Left ventricle myocardium inferior (tissue), 1 donor: Measurements from ENCODE around the gene HSD11B1L. TPM values are rescaled to one million over a fixed set of nuclear protein-coding genes. Genes with fewer than 3 reads are reported as not detected.

ENCODE experiments used
- DNase-seq: peaks from one replicate; pipeline ENCODE4 v3.0.0-alpha.2; 2020
- H3K27ac ChIP-seq: fragments of 200-600 bp; replicated peaks from 2 replicates; pipeline ENCODE4 v1.8.0; 2021
- H3K27me3 ChIP-seq: fragments of 200-600 bp; 2 replicates; pipeline ENCODE4 v1.8.0; 2021; ENCODE audit warnings: low read depth
- H3K36me3 ChIP-seq: fragments of 200-600 bp; 2 replicates; pipeline ENCODE4 v1.8.0; 2021
- H3K4me1 ChIP-seq: fragments of 200-600 bp; 2 replicates; pipeline ENCODE4 v1.8.0; 2021
- H3K4me3 ChIP-seq: fragments of 200-600 bp; 2 replicates; pipeline ENCODE4 v1.8.0; 2021; ENCODE audit warnings: mild to moderate bottlenecking, moderate library complexity
- H3K9me3 ChIP-seq: fragments of 200-600 bp; replicated peaks from 2 replicates; pipeline ENCODE4 v1.8.0; 2021
- intact Hi-C: fragments of 100-400 bp; cut with micrococcal nuclease; formaldehyde crosslinking; loops from one replicate; pipeline ENCODE4 v1.11.0; 2022
- total RNA-seq: library from RNA; stranded (reverse); fragmentation: NEBNext Ultra II Directional; extraction: Animal tissue kit (Norgen Biotek cat#: 25700); gene quantifications from one replicate; pipeline ENCODE4 v1.2.1, GENCODE V29; 2021
- TF ChIP-seq, protein P1 (sequence below): fragments of 200-600 bp; IDR thresholded peaks from 2 replicates; pipeline ENCODE4 v1.8.0; 2021; ENCODE audit warnings: antibody characterized with exemption, mild to moderate bottlenecking, borderline replicate concordance
- donor health status: DM: no; HTN: yes; CAD: no; lungs with severe emphysema.

HSD11B1L gene
- total RNA-seq, 1 donor from 2014 or later: 4.5 TPM

DNA sequence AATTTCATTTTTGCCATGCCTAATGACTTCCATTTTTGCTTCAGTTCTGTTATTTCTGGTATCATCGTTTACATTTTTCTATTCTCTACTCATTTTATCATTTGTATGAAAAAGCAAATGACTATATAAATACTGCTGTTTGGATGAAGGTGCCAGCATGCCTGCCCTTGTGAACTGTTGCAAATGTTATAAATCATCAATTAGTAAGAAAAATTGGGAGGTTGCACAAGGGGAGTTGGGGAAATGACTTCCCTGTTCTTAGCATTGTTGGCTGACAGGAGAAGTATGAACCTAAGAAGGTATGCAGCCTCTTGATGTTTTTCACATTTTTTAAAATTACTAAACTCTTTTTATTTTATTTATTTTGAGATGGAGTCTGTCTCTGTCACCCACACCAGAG, 42.9 kb upstream of the HSD11B1L start:
- Histone ChIP-seq H3K4me3 (no peak overlapping the region), H3K27me3 (no peaks in the 10 kb centered on the region), H3K9me3 (no peaks in the 10 kb centered on the region), H3K27ac (no peak overlapping the region), H3K4me1 (peaks cover 43% of the 10 kb centered on the region), H3K36me3 (peaks cover 17% of the 10 kb centered on the region)
- intact Hi-C loops: no loop called here
- TF ChIP-seq, protein P1, sequence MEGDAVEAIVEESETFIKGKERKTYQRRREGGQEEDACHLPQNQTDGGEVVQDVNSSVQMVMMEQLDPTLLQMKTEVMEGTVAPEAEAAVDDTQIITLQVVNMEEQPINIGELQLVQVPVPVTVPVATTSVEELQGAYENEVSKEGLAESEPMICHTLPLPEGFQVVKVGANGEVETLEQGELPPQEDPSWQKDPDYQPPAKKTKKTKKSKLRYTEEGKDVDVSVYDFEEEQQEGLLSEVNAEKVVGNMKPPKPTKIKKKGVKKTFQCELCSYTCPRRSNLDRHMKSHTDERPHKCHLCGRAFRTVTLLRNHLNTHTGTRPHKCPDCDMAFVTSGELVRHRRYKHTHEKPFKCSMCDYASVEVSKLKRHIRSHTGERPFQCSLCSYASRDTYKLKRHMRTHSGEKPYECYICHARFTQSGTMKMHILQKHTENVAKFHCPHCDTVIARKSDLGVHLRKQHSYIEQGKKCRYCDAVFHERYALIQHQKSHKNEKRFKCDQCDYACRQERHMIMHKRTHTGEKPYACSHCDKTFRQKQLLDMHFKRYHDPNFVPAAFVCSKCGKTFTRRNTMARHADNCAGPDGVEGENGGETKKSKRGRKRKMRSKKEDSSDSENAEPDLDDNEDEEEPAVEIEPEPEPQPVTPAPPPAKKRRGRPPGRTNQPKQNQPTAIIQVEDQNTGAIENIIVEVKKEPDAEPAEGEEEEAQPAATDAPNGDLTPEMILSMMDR: no peak
- no peak for DNase-seq

DNA sequence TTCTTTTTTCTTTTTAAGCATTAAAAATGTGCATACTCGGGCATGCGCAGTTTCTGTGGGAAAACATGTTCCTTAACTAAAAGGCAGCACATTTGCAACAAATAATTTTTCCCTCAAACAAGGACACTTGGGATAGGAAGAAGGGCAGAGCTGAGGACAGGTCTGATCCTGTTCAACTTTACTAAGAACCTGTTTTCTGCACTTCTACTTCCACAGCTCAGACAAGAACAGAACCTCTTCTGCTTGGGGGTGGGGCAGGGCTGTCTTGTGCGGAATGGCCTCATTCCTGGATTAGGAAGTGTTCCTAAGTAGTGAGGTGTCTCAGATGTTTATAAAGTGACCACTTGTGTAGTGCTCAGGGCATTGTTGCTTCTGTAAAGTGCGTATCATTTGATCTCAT, 39.7 kb upstream of the HSD11B1L start:
- no peak overlapping the region for H3K4me3 ChIP-seq
- H3K36me3 ChIP-seq: peaks cover 49% of the 10 kb centered on the region
- intact Hi-C loops: no loop called here
- peaks cover 12% of the 10 kb centered on the region for H3K4me1 ChIP-seq
- TF ChIP-seq, protein P1: no peak
- H3K27ac ChIP-seq: no peak overlapping the region
- H3K27me3 ChIP-seq: no peaks in the 10 kb centered on the region
- no peak for DNase-seq
- H3K9me3 ChIP-seq: no peaks in the 10 kb centered on the region

DNA sequence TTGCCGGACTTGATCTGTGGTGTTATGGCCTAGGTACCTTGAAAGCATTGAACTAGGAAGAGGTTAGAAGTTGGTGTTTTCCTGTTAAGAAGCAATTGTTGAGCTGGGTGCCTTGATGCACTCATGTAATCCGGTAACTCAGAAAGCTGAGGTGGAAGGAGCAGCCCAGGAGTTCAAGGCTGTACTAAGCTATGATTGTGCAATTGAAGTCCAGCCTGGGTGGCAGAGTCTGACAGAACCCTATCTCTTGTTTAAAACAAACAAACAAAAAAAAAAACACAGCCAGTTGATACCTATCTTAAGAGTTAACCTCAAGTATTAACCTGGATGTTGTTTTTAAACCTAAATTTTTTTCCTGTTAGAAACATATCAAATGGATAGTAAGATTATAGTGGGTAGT, 38.6 kb upstream of the HSD11B1L start:
- Histone ChIP-seq H3K27me3 (no peaks in the 10 kb centered on the region), H3K27ac (no peak overlapping the region), H3K9me3 (no peaks in the 10 kb centered on the region), H3K4me3 (no peak overlapping the region), H3K36me3 (peaks cover 60% of the 10 kb centered on the region), H3K4me1 (peaks cover 6% of the 10 kb centered on the region)
- intact Hi-C loops: no loop called here
- no peak for DNase-seq
- TF ChIP-seq, protein P1: no peak

DNA sequence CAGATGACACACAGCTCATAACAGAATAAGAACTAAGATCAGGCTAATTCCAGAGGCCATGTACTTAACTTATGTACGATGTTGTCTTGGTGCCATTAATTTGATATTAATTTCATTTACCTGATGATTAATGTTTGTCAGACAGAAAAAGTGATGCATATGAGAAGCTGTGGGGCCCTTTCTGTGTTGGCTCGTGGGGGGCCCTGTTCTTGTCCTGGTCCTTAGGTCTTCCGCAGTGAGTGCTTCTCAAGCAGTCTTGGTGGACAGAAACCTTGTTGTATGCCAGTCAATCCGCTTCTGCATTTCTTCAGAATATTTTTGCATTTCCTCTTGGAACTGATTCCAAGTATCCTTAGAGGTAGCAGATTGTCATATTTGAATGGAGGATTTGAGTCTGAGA, 37.8 kb upstream of the HSD11B1L start:
- Histone ChIP-seq H3K4me3 (no peak overlapping the region), H3K4me1 (no peaks in the 10 kb centered on the region), H3K9me3 (no peaks in the 10 kb centered on the region), H3K36me3 (peaks cover 68% of the 10 kb centered on the region), H3K27ac (no peak overlapping the region), H3K27me3 (no peaks in the 10 kb centered on the region)
- intact Hi-C loops: no loop called here
- TF ChIP-seq, protein P1: no peak
- DNase-seq: no peak

DNA sequence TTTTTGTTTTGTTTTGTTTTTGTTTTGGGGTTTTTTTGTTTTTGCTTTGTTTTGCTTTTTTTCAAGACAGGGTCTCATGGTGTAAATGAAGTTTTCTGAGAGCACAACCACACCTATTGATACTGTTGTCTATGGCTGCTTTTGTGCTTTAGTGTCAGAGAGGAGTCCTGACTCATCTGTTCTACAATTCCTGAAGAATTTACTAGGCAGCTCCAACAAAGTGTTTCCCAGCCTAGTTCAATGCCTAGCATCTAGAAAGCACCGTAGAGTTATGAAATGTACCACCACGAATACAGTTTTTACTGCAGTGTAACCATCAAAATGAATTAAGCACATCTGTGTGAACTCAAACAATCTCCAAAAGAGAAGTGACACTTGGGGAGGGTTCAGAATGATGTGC, 36.8 kb upstream of the HSD11B1L start:
- H3K27me3 ChIP-seq: no peaks in the 10 kb centered on the region
- intact Hi-C loops: no loop called here
- no peak for DNase-seq
- no peaks in the 10 kb centered on the region for H3K4me1 ChIP-seq
- no peak overlapping the region for H3K27ac ChIP-seq
- H3K4me3 ChIP-seq: no peak overlapping the region
- H3K36me3 ChIP-seq: peaks cover 74% of the 10 kb centered on the region
- H3K9me3 ChIP-seq: no peaks in the 10 kb centered on the region
- TF ChIP-seq, protein P1: no peak

DNA sequence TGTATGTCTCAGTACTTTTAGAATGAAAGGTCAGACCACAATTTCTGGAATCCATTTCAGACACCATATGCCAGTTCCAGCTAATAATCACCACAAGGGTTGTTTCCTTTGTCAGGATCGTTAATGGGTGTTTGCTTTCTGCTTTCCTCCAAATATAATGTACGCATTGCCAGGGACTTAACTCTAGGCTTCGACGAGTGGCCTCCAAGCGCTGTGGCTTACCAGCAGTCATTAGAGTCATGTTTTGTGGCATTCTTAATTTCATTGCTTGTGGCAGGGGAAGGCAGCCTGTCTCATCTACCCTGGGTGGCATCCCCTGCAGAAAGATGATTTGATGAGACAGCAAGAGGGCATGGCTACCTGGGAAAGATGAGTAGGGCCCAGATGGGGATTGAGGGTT, 35.4 kb upstream of the HSD11B1L start:
- H3K4me1 ChIP-seq: no peaks in the 10 kb centered on the region
- intact Hi-C loops: no loop called here
- H3K4me3 ChIP-seq: no peak overlapping the region
- peaks cover 83% of the 10 kb centered on the region for H3K36me3 ChIP-seq
- H3K9me3 ChIP-seq: no peaks in the 10 kb centered on the region
- DNase-seq: no peak
- TF ChIP-seq, protein P1: no peak
- no peaks in the 10 kb centered on the region for H3K27me3 ChIP-seq
- H3K27ac ChIP-seq: no peak overlapping the region
